Stomach (tissue), 4 donors: ENCODE data around the gene KCTD3.

Experiments
- EP300 ChIP-seq: sonication (generic); formaldehyde crosslinking; IDR thresholded peaks from one replicate; pipeline ENCODE4 v1.6.1; 2017; ENCODE audit warnings: antibody characterized with exemption
- POLR2A ChIP-seq, 4 donors: fragments of 450-650 bp; IDR thresholded peaks; one replicate each; pipeline ENCODE4 v1.6.1; 2016; ENCODE audit warnings: antibody characterized with exemption in 4 of 4, control low read depth in 2 of 4, mild to moderate bottlenecking in 1 of 4, moderate library complexity in 1 of 4
- TF ChIP-seq, protein P1 (sequence below), 7 experiments: fragments of 450-650 bp in 4 of 7; fragments of 200-600 bp in 3 of 7; sonication (generic) in 3 of 7; IDR thresholded peaks; one replicate each; pipeline ENCODE4 v1.5.1; 2016 to 2019; ENCODE audit warnings: antibody characterized with exemption in 7 of 7, control low read depth in 2 of 7, mild to moderate bottlenecking in 1 of 7

- no peak for TF ChIP-seq POLR2A (IDR thresholded peaks at IDR 0.05)
- TF ChIP-seq, protein P1, sequence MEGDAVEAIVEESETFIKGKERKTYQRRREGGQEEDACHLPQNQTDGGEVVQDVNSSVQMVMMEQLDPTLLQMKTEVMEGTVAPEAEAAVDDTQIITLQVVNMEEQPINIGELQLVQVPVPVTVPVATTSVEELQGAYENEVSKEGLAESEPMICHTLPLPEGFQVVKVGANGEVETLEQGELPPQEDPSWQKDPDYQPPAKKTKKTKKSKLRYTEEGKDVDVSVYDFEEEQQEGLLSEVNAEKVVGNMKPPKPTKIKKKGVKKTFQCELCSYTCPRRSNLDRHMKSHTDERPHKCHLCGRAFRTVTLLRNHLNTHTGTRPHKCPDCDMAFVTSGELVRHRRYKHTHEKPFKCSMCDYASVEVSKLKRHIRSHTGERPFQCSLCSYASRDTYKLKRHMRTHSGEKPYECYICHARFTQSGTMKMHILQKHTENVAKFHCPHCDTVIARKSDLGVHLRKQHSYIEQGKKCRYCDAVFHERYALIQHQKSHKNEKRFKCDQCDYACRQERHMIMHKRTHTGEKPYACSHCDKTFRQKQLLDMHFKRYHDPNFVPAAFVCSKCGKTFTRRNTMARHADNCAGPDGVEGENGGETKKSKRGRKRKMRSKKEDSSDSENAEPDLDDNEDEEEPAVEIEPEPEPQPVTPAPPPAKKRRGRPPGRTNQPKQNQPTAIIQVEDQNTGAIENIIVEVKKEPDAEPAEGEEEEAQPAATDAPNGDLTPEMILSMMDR (IDR thresholded peaks at IDR 0.05) = no peak
- TF ChIP-seq EP300 = no peak
Measured at GRCh38 chr1:215612391-215612790, 45.3 kb downstream of the KCTD3 start.
